ENCODE data around the gene KCTD12.
"Not testable (repeated sequence)": the region's sequence is repeated elsewhere in the genome, so short reads cannot be mapped to it uniquely, and the experiment has no call there.

The KCTD12 gene

DNA sequence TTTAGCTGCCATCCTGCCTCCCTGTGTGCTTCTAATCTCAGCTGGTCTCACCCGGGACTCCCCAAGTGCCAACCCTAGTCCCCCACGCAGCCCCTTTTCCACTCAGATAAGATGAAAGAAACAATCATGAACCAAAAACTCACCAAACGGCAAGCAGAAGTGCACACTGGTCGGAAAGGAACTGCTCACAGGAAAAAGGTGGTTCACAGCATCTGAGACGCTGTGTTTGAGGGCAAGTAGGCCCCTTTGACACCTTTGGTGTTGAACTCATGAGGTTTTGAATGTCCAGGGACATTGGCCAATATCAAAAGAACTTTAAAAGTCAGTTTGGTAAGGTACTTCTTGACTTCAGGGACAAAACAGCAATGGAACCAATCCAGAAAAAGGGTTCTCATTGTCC is 41.8 kb upstream of the KCTD12 start:
- Histone ChIP-seq H3K79me2 (ENCODE audit: insufficient read depth, low read length) (no peaks in the 10 kb centered on the region), H3K36me3 (ENCODE audit: insufficient read depth, low read length) (no peaks in the 10 kb centered on the region), H3F3A (ENCODE audit: insufficient read depth, low read length) (no peaks in the 10 kb centered on the region), H3K9me2 (ENCODE audit: low read depth, low read length) (no peaks in the 10 kb centered on the region), H4K20me1 (ENCODE audit: insufficient read depth, low read length) (no peaks in the 10 kb centered on the region), H3K9ac (ENCODE audit: low read length) (no peak overlapping the region), H3K4me2 (ENCODE audit: low read length) (no peak overlapping the region), H3K4me3 (ENCODE audit: low read depth, low read length, poor library complexity, severe bottlenecking) (no peak overlapping the region), H3K4me1 (ENCODE audit: insufficient read depth, low read length, severe bottlenecking) (no peaks in the 10 kb centered on the region), H3K27ac (ENCODE audit: low read depth, low read length, poor library complexity, severe bottlenecking) (no peak overlapping the region), H3K9me3 (ENCODE audit: low read length) (no peaks in the 10 kb centered on the region), H3K27me3 (ENCODE audit: insufficient read depth, low read length) (no peaks in the 10 kb centered on the region), H2AFZ (ENCODE audit: low read length) (no peak overlapping the region)
- TF ChIP-seq, protein P1, sequence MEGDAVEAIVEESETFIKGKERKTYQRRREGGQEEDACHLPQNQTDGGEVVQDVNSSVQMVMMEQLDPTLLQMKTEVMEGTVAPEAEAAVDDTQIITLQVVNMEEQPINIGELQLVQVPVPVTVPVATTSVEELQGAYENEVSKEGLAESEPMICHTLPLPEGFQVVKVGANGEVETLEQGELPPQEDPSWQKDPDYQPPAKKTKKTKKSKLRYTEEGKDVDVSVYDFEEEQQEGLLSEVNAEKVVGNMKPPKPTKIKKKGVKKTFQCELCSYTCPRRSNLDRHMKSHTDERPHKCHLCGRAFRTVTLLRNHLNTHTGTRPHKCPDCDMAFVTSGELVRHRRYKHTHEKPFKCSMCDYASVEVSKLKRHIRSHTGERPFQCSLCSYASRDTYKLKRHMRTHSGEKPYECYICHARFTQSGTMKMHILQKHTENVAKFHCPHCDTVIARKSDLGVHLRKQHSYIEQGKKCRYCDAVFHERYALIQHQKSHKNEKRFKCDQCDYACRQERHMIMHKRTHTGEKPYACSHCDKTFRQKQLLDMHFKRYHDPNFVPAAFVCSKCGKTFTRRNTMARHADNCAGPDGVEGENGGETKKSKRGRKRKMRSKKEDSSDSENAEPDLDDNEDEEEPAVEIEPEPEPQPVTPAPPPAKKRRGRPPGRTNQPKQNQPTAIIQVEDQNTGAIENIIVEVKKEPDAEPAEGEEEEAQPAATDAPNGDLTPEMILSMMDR (IDR thresholded peaks at IDR 0.05; ENCODE audit: low read length), result no peak
- no peak for TF ChIP-seq EZH2 (IDR thresholded peaks at IDR 0.05; ENCODE audit: borderline replicate concordance, low read length)

DNA sequence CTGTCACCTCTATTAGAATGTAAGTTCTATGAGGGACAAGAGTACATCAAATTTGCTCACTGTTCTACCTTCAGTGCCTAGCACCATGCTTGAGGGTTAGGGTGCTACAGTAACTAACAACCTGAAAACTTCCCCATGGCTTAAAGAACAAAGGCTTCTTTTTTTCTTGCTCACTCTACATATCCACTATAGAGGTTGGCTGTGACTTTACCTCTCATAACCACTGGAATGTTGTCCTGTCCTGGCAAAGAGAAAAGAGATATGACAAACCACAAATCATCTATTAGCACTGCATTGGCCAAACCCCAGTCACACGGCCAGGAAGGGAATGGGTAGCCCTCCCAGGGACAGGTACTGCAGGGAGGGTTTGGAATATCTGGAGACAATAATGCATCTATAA is 38.9 kb upstream of the KCTD12 start:
- TF ChIP-seq, protein P1 (IDR thresholded peaks at IDR 0.05; ENCODE audit: low read length), result no peak
- no peak for TF ChIP-seq EZH2 (IDR thresholded peaks at IDR 0.05; ENCODE audit: borderline replicate concordance, low read length)
- Histone ChIP-seq H3F3A (ENCODE audit: insufficient read depth, low read length) (no peaks in the 10 kb centered on the region), H3K9ac (ENCODE audit: low read length) (no peak overlapping the region), H3K4me2 (ENCODE audit: low read length) (no peak overlapping the region), H3K9me2 (ENCODE audit: low read depth, low read length) (no peaks in the 10 kb centered on the region), H3K36me3 (ENCODE audit: insufficient read depth, low read length) (no peaks in the 10 kb centered on the region), H3K27me3 (ENCODE audit: insufficient read depth, low read length) (no peaks in the 10 kb centered on the region), H3K4me1 (ENCODE audit: insufficient read depth, low read length, severe bottlenecking) (no peaks in the 10 kb centered on the region), H3K27ac (ENCODE audit: low read depth, low read length, poor library complexity, severe bottlenecking) (no peak overlapping the region), H3K4me3 (ENCODE audit: low read depth, low read length, poor library complexity, severe bottlenecking) (no peak overlapping the region), H2AFZ (ENCODE audit: low read length) (no peak overlapping the region), H3K79me2 (ENCODE audit: insufficient read depth, low read length) (no peaks in the 10 kb centered on the region), H4K20me1 (ENCODE audit: insufficient read depth, low read length) (no peaks in the 10 kb centered on the region), H3K9me3 (ENCODE audit: low read length) (no peaks in the 10 kb centered on the region)

DNA sequence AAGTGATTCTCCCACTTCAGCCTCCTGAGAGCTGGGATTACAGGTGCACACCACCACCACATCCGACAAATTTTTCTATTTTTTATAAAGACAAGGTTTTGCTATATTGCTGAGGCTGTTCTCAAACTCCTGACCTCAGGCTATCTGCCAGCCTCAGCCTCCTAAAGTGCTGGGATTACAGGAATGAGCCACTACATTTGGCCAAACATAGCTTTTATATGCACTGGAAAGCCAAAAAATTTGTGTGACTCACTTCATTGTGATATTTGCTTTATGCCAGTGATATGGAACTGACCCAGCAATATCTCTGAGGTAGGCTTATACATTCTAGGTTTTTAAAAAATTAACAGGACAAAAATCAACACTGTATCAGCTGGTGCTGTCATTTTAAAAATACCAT is 35.3 kb upstream of the KCTD12 start:
- H3K4me3 ChIP-seq (ENCODE audit: low read depth, low read length, poor library complexity, severe bottlenecking), result no peak overlapping the region
- H3K27ac ChIP-seq (ENCODE audit: low read depth, low read length, poor library complexity, severe bottlenecking), result no peak overlapping the region
- H2AFZ ChIP-seq (ENCODE audit: low read length), result no peak overlapping the region
- no peaks in the 10 kb centered on the region for H3K9me2 ChIP-seq (ENCODE audit: low read depth, low read length)
- H4K20me1 ChIP-seq (ENCODE audit: insufficient read depth, low read length), result no peaks in the 10 kb centered on the region
- TF ChIP-seq EZH2 (IDR thresholded peaks at IDR 0.05; ENCODE audit: borderline replicate concordance, low read length), result no peak
- TF ChIP-seq, protein P1 (IDR thresholded peaks at IDR 0.05; ENCODE audit: low read length), result no peak
- H3F3A ChIP-seq (ENCODE audit: insufficient read depth, low read length), result no peaks in the 10 kb centered on the region
- H3K27me3 ChIP-seq (ENCODE audit: insufficient read depth, low read length), result no peaks in the 10 kb centered on the region; the same call in 1 of the 2 replicates
- no peaks in the 10 kb centered on the region for H3K79me2 ChIP-seq (ENCODE audit: insufficient read depth, low read length)
- H3K36me3 ChIP-seq (ENCODE audit: insufficient read depth, low read length), result no peaks in the 10 kb centered on the region
- H3K4me2 ChIP-seq (ENCODE audit: low read length), result no peak overlapping the region
- H3K9me3 ChIP-seq (ENCODE audit: low read length), result no peaks in the 10 kb centered on the region
- no peaks in the 10 kb centered on the region for H3K4me1 ChIP-seq (ENCODE audit: insufficient read depth, low read length, severe bottlenecking)
- H3K9ac ChIP-seq (ENCODE audit: low read length), result no peak overlapping the region

DNA sequence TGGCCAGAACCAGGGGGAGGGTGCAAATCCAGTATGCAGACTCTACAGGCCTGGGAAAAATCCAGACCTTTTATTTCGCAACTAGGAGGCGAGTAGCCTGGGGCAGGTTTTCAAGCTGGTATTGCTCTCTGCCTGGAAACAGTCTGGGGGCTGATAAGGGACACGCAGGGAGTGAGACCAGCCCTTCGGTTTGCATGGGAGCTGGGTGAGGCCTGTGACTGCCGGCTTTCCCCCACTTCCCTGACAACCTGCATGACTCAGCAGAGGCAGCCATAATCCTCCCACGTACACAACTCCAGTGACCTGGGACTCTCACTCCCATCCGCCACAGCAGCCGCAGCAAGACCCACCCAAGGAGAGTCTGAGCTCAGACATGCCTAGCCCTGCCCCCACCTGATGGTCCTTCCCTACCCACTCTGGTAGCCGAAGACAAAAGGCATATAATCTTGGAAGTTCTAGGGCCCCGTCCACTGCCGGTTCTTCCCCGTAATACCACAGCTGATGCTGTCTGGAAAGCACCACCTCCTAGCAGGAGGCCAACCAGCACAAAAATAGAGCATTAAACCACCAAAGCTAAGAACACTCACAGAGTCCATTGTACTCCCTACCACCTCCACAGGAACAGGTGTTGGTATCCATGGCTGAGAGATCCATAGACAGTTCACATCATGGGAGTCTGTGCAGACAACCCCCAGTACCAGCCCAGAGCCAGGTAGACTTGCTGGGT is 31.7 kb upstream of the KCTD12 start:
- not testable (repeated sequence) for H2AFZ ChIP-seq (ENCODE audit: low read length); H4K20me1 ChIP-seq (ENCODE audit: insufficient read depth, low read length)

More for the DNA sequence above, 31.7 kb upstream of the KCTD12 start:
- H3K9ac ChIP-seq (ENCODE audit: low read length); H3K9me2 ChIP-seq (ENCODE audit: low read depth, low read length); H3K4me1 ChIP-seq (ENCODE audit: insufficient read depth, low read length, severe bottlenecking); H3K27ac ChIP-seq (ENCODE audit: low read depth, low read length, poor library complexity, severe bottlenecking); H3K4me3 ChIP-seq (ENCODE audit: low read depth, low read length, poor library complexity, severe bottlenecking); H3K79me2 ChIP-seq (ENCODE audit: insufficient read depth, low read length); H3F3A ChIP-seq (ENCODE audit: insufficient read depth, low read length); H3K27me3 ChIP-seq (ENCODE audit: insufficient read depth, low read length); H3K36me3 ChIP-seq (ENCODE audit: insufficient read depth, low read length); H3K9me3 ChIP-seq (ENCODE audit: low read length); H3K4me2 ChIP-seq (ENCODE audit: low read length): not testable (repeated sequence)

Data from OCI-LY1 (cell line).